Suppressor macrophage treated with lipopolysaccharide for 4 hours (primary cell): ENCODE results near the gene PPDPF.

Experiments used
- DNase-seq: peaks from one replicate; pipeline ENCODE4 v3.0.0-alpha.2; 2020

PPDPF gene

GRCh38 chr20:63522091-63522868 lies 1.7 kb downstream of the PPDPF start:
- no peak for DNase-seq

- DNase-seq, result no peak
These were observed 2.5 kb downstream of the PPDPF start for GRCh38 chr20:63522981-63523611.

GRCh38 chr20:63525185-63525584 lies 4.6 kb downstream of the PPDPF start:
- DNase-seq, result no peak

GRCh38 chr20:63525971-63526370 lies 5.4 kb downstream of the PPDPF start:
- no peak for DNase-seq

- no peak for DNase-seq
These were observed 6.6 kb downstream of the PPDPF start for GRCh38 chr20:63527184-63527583.

- no peak for DNase-seq
These were observed 8.8 kb downstream of the PPDPF start for GRCh38 chr20:63529180-63529860.

GRCh38 chr20:63529861-63530787 lies 9.6 kb downstream of the PPDPF start:
- no peak for DNase-seq

- no peak for DNase-seq
These were observed 10.2 kb downstream of the PPDPF start for GRCh38 chr20:63530788-63531160.

GRCh38 chr20:63531686-63532448 lies 11.3 kb downstream of the PPDPF start:
- no peak for DNase-seq

- no peak for DNase-seq
These were observed 11.9 kb downstream of the PPDPF start for GRCh38 chr20:63532449-63532971.

- DNase-seq, result no peak
These were observed 12.8 kb downstream of the PPDPF start for GRCh38 chr20:63533388-63533787.

GRCh38 chr20:63533871-63534393 lies 13.4 kb downstream of the PPDPF start:
- DNase-seq, result no peak

- DNase-seq, result no peak
These were observed 13.9 kb downstream of the PPDPF start for GRCh38 chr20:63534427-63534830.

GRCh38 chr20:63534831-63535651 lies 14.5 kb downstream of the PPDPF start:
- DNase-seq, result no peak

- DNase-seq, result no peak
These were observed 15.8 kb downstream of the PPDPF start for GRCh38 chr20:63536241-63536977.

GRCh38 chr20:63536997-63537524 lies 16.5 kb downstream of the PPDPF start, which contains the start of gene PTK6:
PTK6 (minus strand) TSS chr20:63537376; CDS start chr20:63537314, 62 bp downstream.
- DNase-seq, result peak; percentile 81

- DNase-seq, result peak; percentile 99
These were observed 17.1 kb downstream of the PPDPF start for GRCh38 chr20:63537525-63538203.

GRCh38 chr20:63538204-63539091 lies 17.9 kb downstream of the PPDPF start:
- DNase-seq, result peak; percentile 59
